ENCODE results near the gene ZNF491.
"Not testable (repeated sequence)": the region's sequence is repeated elsewhere in the genome, so short reads cannot be mapped to it uniquely, and the experiment has no call there.

Gene ZNF491

GRCh38 chr19:11798391-11799330 is at the start of gene ZNF491:
Gene ZNF491, plus strand, starts transcription at chr19:11798523. Its CDS starts 7,431 bp downstream, at chr19:11805954.
- peak; percentile 78 to 85 for DNase-seq (ENCODE audit: low read depth in 2 of 2)

- DNase-seq (ENCODE audit: low read depth in 2 of 2) = no peak
These were observed 48.6 kb upstream of the ZNF491 start for GRCh38 chr19:11749751-11750150.

- DNase-seq (ENCODE audit: low read depth in 2 of 2) = no peak
These were observed 46.0 kb upstream of the ZNF491 start for GRCh38 chr19:11752244-11752736.

- DNase-seq (ENCODE audit: low read depth in 2 of 2) = no peak
These were observed 43.7 kb upstream of the ZNF491 start for GRCh38 chr19:11754663-11755062.

GRCh38 chr19:11756965-11757364 is 41.4 kb upstream of the ZNF491 start:
- no peak for DNase-seq (ENCODE audit: low read depth in 2 of 2)

GRCh38 chr19:11759805-11760204 is 38.5 kb upstream of the ZNF491 start:
- DNase-seq (ENCODE audit: low read depth in 2 of 2) = no peak

GRCh38 chr19:11763117-11763516 is 35.2 kb upstream of the ZNF491 start:
- no peak for DNase-seq (ENCODE audit: low read depth in 2 of 2)

GRCh38 chr19:11763611-11764010 is 34.7 kb upstream of the ZNF491 start:
- no peak for DNase-seq (ENCODE audit: low read depth in 2 of 2)

- DNase-seq (ENCODE audit: low read depth in 2 of 2) = peak; percentile 87 to 89
These were observed 31.4 kb upstream of the ZNF491 start, which contains the start of gene ZNF441 for GRCh38 chr19:11766597-11767591. Gene ZNF441, plus strand, starts transcription at chr19:11767000. Its CDS starts 194 bp downstream, at chr19:11767194.

GRCh38 chr19:11767633-11768133 is 30.6 kb upstream of the ZNF491 start:
- DNase-seq (ENCODE audit: low read depth in 2 of 2) = no peak

- DNase-seq (ENCODE audit: low read depth in 2 of 2) = no peak
These were observed 28.3 kb upstream of the ZNF491 start for GRCh38 chr19:11769995-11770394.

- DNase-seq (ENCODE audit: low read depth in 2 of 2) = not testable (repeated sequence)
These were observed 26.8 kb upstream of the ZNF491 start for GRCh38 chr19:11771520-11771919.

- DNase-seq (ENCODE audit: low read depth in 2 of 2) = not testable (repeated sequence)
These were observed 21.7 kb upstream of the ZNF491 start for GRCh38 chr19:11776669-11777068.

GRCh38 chr19:11780431-11781020 is 17.8 kb upstream of the ZNF491 start:
- DNase-seq (ENCODE audit: low read depth in 2 of 2) = no peak

- no peak for DNase-seq (ENCODE audit: low read depth in 2 of 2)
These were observed 16.8 kb upstream of the ZNF491 start for GRCh38 chr19:11781295-11782057.

GRCh38 chr19:11783767-11784166 is 14.6 kb upstream of the ZNF491 start:
- DNase-seq (ENCODE audit: low read depth in 2 of 2) = no peak

GRCh38 chr19:11784356-11784755 is 14.0 kb upstream of the ZNF491 start:
- DNase-seq (ENCODE audit: low read depth in 2 of 2) = no peak

GRCh38 chr19:11787536-11787935 is 10.8 kb upstream of the ZNF491 start:
- no peak for DNase-seq (ENCODE audit: low read depth in 2 of 2)

GRCh38 chr19:11792942-11793341 is 5.4 kb upstream of the ZNF491 start:
- DNase-seq (ENCODE audit: low read depth in 2 of 2) = no peak

- DNase-seq (ENCODE audit: low read depth in 2 of 2) = peak; percentile 53 to 65
These were observed 832 bp upstream of the ZNF491 start for GRCh38 chr19:11797491-11797890.

Measured in stimulated activated CD8-positive, alpha-beta memory T cell treated with anti-CD3 and anti-CD28 coated beads, Interleukin-15, amount 100 ng/mL, for 48 hours (primary cell).